B cell (primary cell): ENCODE results near the gene NME5. TPM values are rescaled to one million over a fixed set of nuclear protein-coding genes. Genes with fewer than 3 reads are reported as not detected.

Experiments used
- ATAC-seq: fragments of 200-7000 bp; cut with Tn5 transposase; one replicate; pipeline ENCODE4 v1.10.0; 2021; ENCODE audit warnings: low read depth, mild to moderate bottlenecking, moderate number of reproducible peaks, moderate library complexity
- CTCF ChIA-PET: fragments of 350-600 bp; sonication (Branson Sonifier 250); formaldehyde crosslinking; loops from one replicate; lab custom pipeline; 2021; ENCODE audit warnings: antibody characterized with exemption, inconsistent platforms; lab: Charles Lee
- POLR2A ChIA-PET: fragments of 350-600 bp; sonication (Branson Sonifier 250); formaldehyde crosslinking; loops from one replicate; lab custom pipeline; 2021; ENCODE audit warnings: antibody characterized with exemption; lab: Charles Lee
- DNase-seq: peaks from one replicate; pipeline ENCODE4 v3.0.0; 2013
- H2AFZ ChIP-seq: 2 replicates; pipeline ENCODE4 v1.6.1; 2012; ENCODE audit warnings: mild to moderate bottlenecking, low read depth, low read length; ENCODE audit not compliant: insufficient read depth, poor library complexity, severe bottlenecking
- H3K27ac ChIP-seq, 2 donors: 1 replicate in 1 of 2; 2 replicates in 1 of 2; pipeline ENCODE4 v1.5.1; 2012 to 2013; ENCODE audit warnings: low read length in 2 of 2, mild to moderate bottlenecking in 2 of 2, moderate library complexity in 1 of 2
- H3K27me3 ChIP-seq, 4 experiments: fragments of 200-600 bp in 1 of 4; sonication (generic) in 1 of 4; replicated peaks in 1 of 4; 1 replicate in 2 of 4; 2 replicates in 2 of 4; pipeline versions ENCODE4 v1.6.1 to v1.7.0; 2013 to 2016; ENCODE audit warnings: low read length in 3 of 4, mild to moderate bottlenecking in 2 of 4, mixed read lengths in 1 of 4, moderate library complexity in 1 of 4; ENCODE audit not compliant: insufficient read depth in 4 of 4, control insufficient read depth in 3 of 4; ENCODE audit errors: control extremely low read depth in 1 of 4
- H3K36me3 ChIP-seq, 2 experiments: replicated peaks in 1 of 2; 1 replicate in 1 of 2; 2 replicates in 1 of 2; pipeline versions ENCODE4 v1.6.1 to v1.7.1; 2013; ENCODE audit warnings: low read length in 1 of 2; ENCODE audit not compliant: insufficient read depth in 2 of 2, control insufficient read depth in 1 of 2; ENCODE audit errors: control extremely low read depth in 1 of 2, extremely low read depth in 1 of 2
- H3K4me1 ChIP-seq, 2 donors: fragments of 200-600 bp in 1 of 2; sonication (generic) in 1 of 2; 1 replicate in 1 of 2; 2 replicates in 1 of 2; pipeline versions ENCODE4 v1.5.1 to v1.6.1; 2013 to 2017; ENCODE audit warnings: low read length in 2 of 2; ENCODE audit not compliant: control insufficient read depth in 2 of 2, insufficient read depth in 2 of 2
- H3K4me2 ChIP-seq: replicated peaks from 2 replicates; pipeline ENCODE3; 2012; ENCODE audit warnings: mild to moderate bottlenecking, low read depth, low read length; ENCODE audit not compliant: poor library complexity, severe bottlenecking
- H3K4me3 ChIP-seq, 5 experiments: fragments of 200-600 bp in 1 of 5; sonication (generic) in 1 of 5; 1 replicate in 3 of 5; 2 replicates in 2 of 5; pipeline versions ENCODE4 v1.5.1 to v1.7.0; 2011 to 2016; ENCODE audit warnings: low read length in 4 of 5, mild to moderate bottlenecking in 4 of 5, low read depth in 2 of 5, control low read depth in 1 of 5, moderate library complexity in 1 of 5; ENCODE audit not compliant: insufficient read depth in 1 of 5; ENCODE audit errors: control extremely low read depth in 1 of 5, extremely low read depth in 1 of 5
- H3K79me2 ChIP-seq: fragments of 200-600 bp; sonication (generic); one replicate; pipeline ENCODE4 v1.6.0; 2016; ENCODE audit warnings: low read length; ENCODE audit not compliant: control insufficient read depth, insufficient read depth
- H3K9ac ChIP-seq: fragments of 200-600 bp; sonication (generic); 2 replicates; pipeline ENCODE4 v1.6.1; 2017; ENCODE audit warnings: mild to moderate bottlenecking, low read length, moderate library complexity
- H3K9me3 ChIP-seq, 3 donors: one replicate each; pipeline versions ENCODE4 v1.6.1 to v1.7.1; 2013; ENCODE audit warnings: low read length in 2 of 3; ENCODE audit not compliant: control insufficient read depth in 2 of 3, insufficient read depth in 1 of 3; ENCODE audit errors: control extremely low read depth in 1 of 3
- H4K20me1 ChIP-seq: 2 replicates; pipeline ENCODE4 v1.6.0; 2012; ENCODE audit warnings: mild to moderate bottlenecking, low read length; ENCODE audit not compliant: insufficient read depth, control insufficient read depth, poor library complexity, severe bottlenecking
- H3K27ac Mint-ChIP-seq: one replicate; pipeline ENCODE4 v1.8.0; 2021; ENCODE audit warnings: mixed read lengths
- H3K27me3 Mint-ChIP-seq: one replicate; pipeline ENCODE4 v1.8.0; 2021; ENCODE audit warnings: mixed read lengths
- H3K4me1 Mint-ChIP-seq: one replicate; pipeline ENCODE4 v1.8.0; 2021; ENCODE audit warnings: mixed read lengths
- H3K4me3 Mint-ChIP-seq: one replicate; pipeline ENCODE4 v1.8.0; 2021; ENCODE audit warnings: mixed read lengths
- H3K9me3 Mint-ChIP-seq: one replicate; pipeline ENCODE4 v1.8.0; 2022; ENCODE audit warnings: mixed read lengths; ENCODE audit not compliant: insufficient read depth
- CTCF ChIP-seq: fragments of 200-600 bp; IDR thresholded peaks from one replicate; pipeline ENCODE4 v1.8.0; 2022; ENCODE audit warnings: antibody characterized with exemption, mild to moderate bottlenecking
- EZH2 ChIP-seq: IDR thresholded peaks from 2 replicates; pipeline ENCODE4 v1.6.1; 2012; ENCODE audit warnings: borderline replicate concordance, low read depth, mild to moderate bottlenecking, moderate library complexity, low read length; ENCODE audit not compliant: insufficient read depth, poor library complexity, severe bottlenecking
- WGBS: methylation state at CpG from one replicate; pipeline ENCODE4 v1.1.5; 2013; ENCODE audit warnings: missing lambda C conversion rate; ENCODE audit not compliant: insufficient coverage; 5-methylcytosine and 5-hydroxymethylcytosine counted together
- intact Hi-C: fragments of 100-400 bp; cut with micrococcal nuclease; formaldehyde crosslinking; loops from one replicate; pipeline ENCODE4 v1.10.0; 2022
- polyA plus RNA-seq: library from polyadenylated mRNA; depleted of rRNA; stranded (reverse); fragments of >200 nt; gene quantifications from 2 replicates; pipeline ENCODE4 v1.2.3, GENCODE V29; 2012
- total RNA-seq, 2 donors: library from RNA; stranded (reverse); fragments of 120-200 nt in 1 of 2; gene quantifications; 1 replicate in 1 of 2; 2 replicates in 1 of 2; pipeline versions ENCODE4 v1.2.3 to v1.2.4, GENCODE V29; 2013 to 2022

NME5 gene
- total and polyA plus RNA-seq, 2 donors (not counting 1 experiment from before 2014, with no cell fraction given) = not detected

- Mint-ChIP-seq H3K27ac (no peak overlapping the region), H3K4me1 (peaks cover 7% of the 10 kb centered on the region), H3K9me3 (no peaks in the 10 kb centered on the region), H3K27me3 (no peaks in the 10 kb centered on the region), H3K4me3 (peak overlapping the region; percentile 76)
- ChIA-PET POLR2A (no interaction called here), CTCF (interaction anchor here (0.6 to 2.6 kb wide), 5 partner anchors 56 to 324 kb away, joined by 3 to 9 read pairs (median 3); no protein-coding TSS in a partner anchor)
- TF ChIP-seq EZH2 (no peak), CTCF (peak; percentile 69)
- Histone ChIP-seq H3K4me2 (no peak overlapping the region), H2AFZ (no peak overlapping the region), H3K4me1 (peaks cover 11 to 18% of the 10 kb centered on the region in 2 donors), H3K9ac (no peak overlapping the region), H4K20me1 (no peaks in the 10 kb centered on the region), H3K36me3 (peaks cover 0 to 4% of the 10 kb centered on the region in 2 experiments), H3K9me3 (no peaks in the 10 kb centered on the region), H3K4me3 (no peak overlapping the region), H3K27me3 (no peaks in the 10 kb centered on the region), H3K27ac (no peak overlapping the region), H3K79me2 (peaks cover 27% of the 10 kb centered on the region)
- intact Hi-C loops = loop anchor here (1.0 kb wide), 1 partner anchor 368 kb away; no protein-coding TSS in a partner anchor
- 100% methylated on average over 2 of the region's 5 CpGs for WGBS
- peak; percentile 59 for DNase-seq
- no peak for ATAC-seq
These were observed 41.1 kb upstream of the NME5 start for GRCh38 chr5:138180183-138180782.

- H3K79me2 ChIP-seq = peaks cover 34% of the 10 kb centered on the region
- no peak for ATAC-seq
- no peaks in the 10 kb centered on the region for H3K27me3 ChIP-seq
These were observed 40.1 kb upstream of the NME5 start for GRCh38 chr5:138179277-138179857.

More at GRCh38 chr5:138179277-138179857, 40.1 kb upstream of the NME5 start:
- H3K9me3 Mint-ChIP-seq = no peaks in the 10 kb centered on the region
- WGBS = 12% methylated on average over 10 of the region's 23 CpGs
- intact Hi-C loops = loop anchor here (2.0 kb wide), 1 partner anchor 147 kb away; the partner anchor contains the start of gene FAM13B
- POLR2A ChIA-PET = interaction anchor here (0.6 to 1.1 kb wide), 4 partner anchors 22 to 426 kb away, joined by 3 to 4 read pairs (median 4); partner anchors contain the start of genes ETF1 and FAM53C
- H3K27ac ChIP-seq = no peak overlapping the region
- CTCF ChIA-PET = interaction anchor here (0.6 to 2.6 kb wide), 8 partner anchors 48 to 325 kb away, joined by 3 to 9 read pairs (median 4); no protein-coding TSS in a partner anchor
- peaks cover 11 to 18% of the 10 kb centered on the region in 2 donors for H3K4me1 ChIP-seq
- peak overlapping the region; percentile 92 for H3K9ac ChIP-seq
- peak overlapping the region; percentile 95 for H2AFZ ChIP-seq
- H3K4me2 ChIP-seq = peak overlapping the region; percentile 85
- peaks cover 7% of the 10 kb centered on the region for H3K4me1 Mint-ChIP-seq
- no peak overlapping the region for H3K4me3 Mint-ChIP-seq
- no peaks in the 10 kb centered on the region for H3K27me3 Mint-ChIP-seq
- H4K20me1 ChIP-seq = no peaks in the 10 kb centered on the region
- TF ChIP-seq CTCF = no peak
- no peak for TF ChIP-seq EZH2
- no peaks in the 10 kb centered on the region for H3K36me3 ChIP-seq
- no peaks in the 10 kb centered on the region for H3K9me3 ChIP-seq
- peak overlapping the region; percentile 73 to 99 (median 87) for H3K4me3 ChIP-seq
- no peak overlapping the region for H3K27ac Mint-ChIP-seq
- DNase-seq = no peak
